IMR-90 (cell line): ENCODE measurements around the gene DHCR7. TPM values are rescaled to one million over a fixed set of nuclear protein-coding genes. Genes with fewer than 3 reads are reported as not detected.

Experiments used
- ATAC-seq: fragments of 200-7000 bp; cut with Tn5 transposase; 2 replicates; pipeline ENCODE4 v1.9.1; 2020; ENCODE audit warnings: low read depth, mild to moderate bottlenecking, moderate library complexity
- BruUV-seq: library from RNA; stranded (reverse); fragments of 400-500 nt; replicated peaks from 2 replicates; lab custom pipeline; 2021; lab: Mats Ljungman, UMichigan
- CTCF ChIA-PET: fragments of 300-600 bp; formaldehyde crosslinking; extraction: SDS; loops from one replicate; lab custom pipeline; 2021; ENCODE audit warnings: antibody characterized with exemption; lab: Yijun Ruan, JAX
- POLR2A ChIA-PET: fragments of 300-600 bp; sonication (Branson Sonifier 250); formaldehyde crosslinking; loops from one replicate; lab custom pipeline; 2022; ENCODE audit warnings: antibody characterized with exemption; ENCODE audit not compliant: unreplicated experiment; lab: Charles Lee
- DNase-seq: peaks from one replicate; pipeline ENCODE4 v3.0.0; 2013
- H2AFZ ChIP-seq: replicated peaks from 2 replicates; pipeline ENCODE3; 2013; ENCODE audit warnings: low read length, mild to moderate bottlenecking; ENCODE audit not compliant: poor library complexity
- H2AK5ac ChIP-seq: 2 replicates; pipeline ENCODE4 v1.6.1; 2013; ENCODE audit warnings: low read depth, low read length, inconsistent platforms
- H2AK9ac ChIP-seq: replicated peaks from 2 replicates; pipeline ENCODE3; 2013; ENCODE audit warnings: mild to moderate bottlenecking, low read depth, low read length, moderate library complexity; ENCODE audit not compliant: poor library complexity
- H2BK120ac ChIP-seq: 2 replicates; pipeline ENCODE4 v1.6.1; 2013; ENCODE audit warnings: low read depth, low read length, inconsistent platforms
- H2BK15ac ChIP-seq: 3 replicates; pipeline ENCODE4 v1.6.1; 2013; ENCODE audit warnings: low read depth, low read length, inconsistent platforms
- H2BK20ac ChIP-seq: 2 replicates; pipeline ENCODE4 v1.6.1; 2013; ENCODE audit warnings: low read depth, mild to moderate bottlenecking, inconsistent platforms, low read length, moderate library complexity
- H2BK5ac ChIP-seq: 2 replicates; pipeline ENCODE4 v1.6.1; 2013; ENCODE audit warnings: mild to moderate bottlenecking, low read depth, low read length, inconsistent platforms; ENCODE audit not compliant: poor library complexity, severe bottlenecking
- H3K14ac ChIP-seq: replicated peaks from 2 replicates; pipeline ENCODE4 v1.6.1; 2013; ENCODE audit warnings: low read depth, low read length, inconsistent platforms
- H3K18ac ChIP-seq: 2 replicates; pipeline ENCODE4 v1.6.1; 2013; ENCODE audit warnings: low read depth, low read length, control low read depth
- H3K23ac ChIP-seq: 2 replicates; pipeline ENCODE4 v1.6.1; 2013; ENCODE audit warnings: low read depth, low read length, inconsistent platforms
- H3K27ac ChIP-seq: 2 replicates; pipeline ENCODE4 v1.5.1; 2013; ENCODE audit warnings: mild to moderate bottlenecking, control low read depth, low read length; ENCODE audit not compliant: insufficient read depth
- H3K27me3 ChIP-seq: 2 replicates; pipeline ENCODE4 v1.6.1; 2013; ENCODE audit warnings: low read length; ENCODE audit not compliant: control insufficient read depth, insufficient read depth
- H3K36me3 ChIP-seq: 2 replicates; pipeline ENCODE4 v1.6.1; 2013; ENCODE audit warnings: low read length, mixed read lengths; ENCODE audit not compliant: control insufficient read depth, insufficient read depth
- H3K4ac ChIP-seq: 2 replicates; pipeline ENCODE4 v1.6.1; 2013; ENCODE audit warnings: low read depth, low read length, inconsistent platforms
- H3K4me1 ChIP-seq: 2 replicates; pipeline ENCODE4 v1.6.1; 2013; ENCODE audit warnings: low read length, mixed read lengths; ENCODE audit not compliant: control insufficient read depth, insufficient read depth
- H3K4me2 ChIP-seq: 2 replicates; pipeline ENCODE4 v1.6.1; 2013; ENCODE audit warnings: low read depth, mild to moderate bottlenecking, control low read depth, low read length, moderate library complexity
- H3K4me3 ChIP-seq: 2 replicates; pipeline ENCODE4 v1.5.1; 2013; ENCODE audit warnings: low read depth, mild to moderate bottlenecking, control low read depth, low read length, moderate library complexity; ENCODE audit not compliant: insufficient read depth
- H3K56ac ChIP-seq: 2 replicates; pipeline ENCODE4 v1.6.1; 2013; ENCODE audit warnings: low read length, inconsistent platforms; ENCODE audit not compliant: insufficient read depth; ENCODE audit errors: extremely low read depth
- H3K79me1 ChIP-seq, 2 experiments: 2 replicates each; pipeline ENCODE4 v1.6.1; 2013; ENCODE audit warnings: low read length in 2 of 2, inconsistent platforms in 1 of 2, low read depth in 1 of 2
- H3K9ac ChIP-seq: 2 replicates; pipeline ENCODE4 v1.6.1; 2013; ENCODE audit warnings: low read depth, low read length, control low read depth
- H3K9me1 ChIP-seq: 2 replicates; pipeline ENCODE4 v1.6.1; 2013; ENCODE audit warnings: low read length, inconsistent platforms; ENCODE audit not compliant: insufficient read depth
- H3K9me3 ChIP-seq: 2 replicates; pipeline ENCODE4 v1.6.1; 2013; ENCODE audit warnings: low read length; ENCODE audit not compliant: control insufficient read depth, insufficient read depth
- H4K20me1 ChIP-seq: 2 replicates; pipeline ENCODE4 v1.6.1; 2013; ENCODE audit warnings: low read length, inconsistent platforms; ENCODE audit not compliant: insufficient read depth
- H4K5ac ChIP-seq: 2 replicates; pipeline ENCODE4 v1.6.1; 2013; ENCODE audit warnings: mild to moderate bottlenecking, low read depth, low read length, control low read depth
- H4K8ac ChIP-seq, 2 experiments: 2 replicates each; pipeline ENCODE4 v1.6.1; 2013; ENCODE audit warnings: low read depth in 2 of 2, low read length in 2 of 2, control low read depth in 1 of 2, inconsistent platforms in 1 of 2
- H4K91ac ChIP-seq: 2 replicates; pipeline ENCODE4 v1.6.1; 2013; ENCODE audit warnings: low read depth, low read length, inconsistent platforms; ENCODE audit not compliant: insufficient read depth
- MAFK ChIP-seq: IDR thresholded peaks from 2 replicates; pipeline ENCODE4 v1.6.1; 2012; ENCODE audit warnings: low read depth, low read length, improper control_type of control experiment
- RCOR1 ChIP-seq: IDR thresholded peaks from 2 replicates; pipeline ENCODE4 v1.6.1; 2012; ENCODE audit warnings: mild to moderate bottlenecking, low read length, improper control_type of control experiment; ENCODE audit not compliant: insufficient replicate concordance
- RFX5 ChIP-seq: IDR thresholded peaks from 2 replicates; pipeline ENCODE4 v1.8.0; 2012; ENCODE audit warnings: low read depth, mild to moderate bottlenecking, low read length, moderate library complexity
- WGBS, 2 experiments: methylation state at CpG; one replicate each; pipeline versions ENCODE4 v1.1.5 to v1.1.7; 2013; ENCODE audit warnings: missing lambda C conversion rate in 2 of 2; ENCODE audit not compliant: insufficient read length in 1 of 2; ENCODE audit errors: extremely low coverage in 2 of 2; 5-methylcytosine and 5-hydroxymethylcytosine counted together
- dilution Hi-C: fragments of 300-500 bp; cut with HindIII; formaldehyde crosslinking; loops from one replicate; pipeline ENCODE4 v1.14.3; 2018; ENCODE audit warnings: low sequenced_read_pairs; ENCODE audit not compliant: unreplicated experiment
- in situ Hi-C: fragments of 300-500 bp; cut with MboI; formaldehyde crosslinking; loops from 3 replicates; pipeline ENCODE4 v1.14.3; 2019; ENCODE audit warnings: low sequenced_read_pairs, inconsistent platforms, mixed read lengths
- intact Hi-C: fragments of 100-400 bp; cut with micrococcal nuclease; formaldehyde crosslinking; loops from 2 replicates; pipeline ENCODE4 v1.10.0; 2022
- polyA plus RNA-seq, 3 experiments: library from polyadenylated mRNA; depleted of rRNA; stranded (reverse); fragments of >200 nt; gene quantifications; 2 replicates each; pipeline ENCODE4 v1.2.3, GENCODE V29; 2012; ENCODE audit warnings: low replicate concordance in 1 of 3
- total RNA-seq: library from RNA; depleted of rRNA; stranded (reverse); fragments of >200 nt; gene quantifications from 2 replicates; pipeline ENCODE4 v1.2.3, GENCODE V29; 2012

DHCR7 gene
- total and polyA plus RNA-seq, 2 of the 4 experiments (the other 2 are of a cell fraction) = 22.0 to 43.3 TPM

- Histone ChIP-seq H3K27ac (no peak overlapping the region), H3K4me3 (no peak overlapping the region), H2AK5ac (no peak overlapping the region), H3K79me1 (peaks cover 5 to 11% of the 10 kb centered on the region in 2 experiments; a peak in 3 of 4 replicates), H3K14ac (no peak overlapping the region), H4K8ac (no peak overlapping the region), H2BK20ac (no peak overlapping the region), H4K91ac (no peak overlapping the region), H3K4me1 (peaks cover 5% of the 10 kb centered on the region), H4K20me1 (no peaks in the 10 kb centered on the region), H3K36me3 (peaks cover 18% of the 10 kb centered on the region), H2AK9ac (no peak overlapping the region), H2AFZ (no peak overlapping the region), H3K27me3 (no peaks in the 10 kb centered on the region), H3K18ac (no peak overlapping the region), H3K9me1 (0 out of 2 replicates have a peak, but pooled peaks cover 4% of the 10 kb centered on the region), H3K4ac (no peak overlapping the region), H3K9ac (no peak overlapping the region), H3K9me3 (no peaks in the 10 kb centered on the region), H2BK5ac (no peak overlapping the region), H2BK120ac (no peak overlapping the region), H3K23ac (no peak overlapping the region), H3K4me2 (no peak overlapping the region), H3K56ac (no peak overlapping the region), H2BK15ac (no peak overlapping the region), H4K5ac (no peak overlapping the region)
- TF ChIP-seq RFX5 = no peak
- TF ChIP-seq RCOR1 = no peak
- no peak for TF ChIP-seq MAFK
- CTCF ChIA-PET = no interaction called here
- intact Hi-C loops = no loop called here
- DNase-seq (no peak), ATAC-seq (no peak)
- POLR2A ChIA-PET = no interaction called here
- dilution Hi-C loops = no loop called here
- in situ Hi-C loops = no loop called here
- no TSS peak for BruUV-seq
- WGBS, 2 experiments = 84% methylated on average over 4 of the region's 6 CpGs; no CpG with 5 or more reads in 1 of the 2 experiments
These were observed 3.4 kb downstream of the DHCR7 start for GRCh38 chr11:71444811-71445210.
